Activated CD8-positive, alpha-beta memory T cell treated with anti-CD3 and anti-CD28 coated beads for 1 hour (primary cell): ENCODE measurements around the gene NHP2.

Experiments
- DNase-seq, 2 donors: peaks; one replicate each; pipeline ENCODE4 v3.0.0-alpha.2; 2020; ENCODE audit warnings: low read depth in 1 of 2; ENCODE audit errors: extremely low read depth in 1 of 2

Gene NHP2

GRCh38 chr5:178115814-178116142 lies 37.9 kb downstream of the NHP2 start:
- no peak for DNase-seq

- no peak for DNase-seq
These were observed 38.4 kb downstream of the NHP2 start for GRCh38 chr5:178115136-178115813.

GRCh38 chr5:178114325-178115135 lies 39.2 kb downstream of the NHP2 start:
- DNase-seq = peak in 1 of 2 donors; percentile 39

GRCh38 chr5:178113841-178114324 lies 39.8 kb downstream of the NHP2 start:
- DNase-seq = no peak

GRCh38 chr5:178113141-178113787 lies 40.4 kb downstream of the NHP2 start, which contains the start of gene N4BP3:
Gene N4BP3, plus strand, starts transcription at chr5:178113532. Its CDS starts 6,052 bp downstream, at chr5:178119584.
- DNase-seq = peak; percentile 68 to 74

GRCh38 chr5:178112545-178112944 lies 41.1 kb downstream of the NHP2 start:
- DNase-seq = no peak

GRCh38 chr5:178111925-178112324 lies 41.8 kb downstream of the NHP2 start:
- no peak for DNase-seq

- no peak for DNase-seq
These were observed 43.2 kb downstream of the NHP2 start for GRCh38 chr5:178110511-178110910.

GRCh38 chr5:178108966-178109365 lies 44.7 kb downstream of the NHP2 start:
- DNase-seq = no peak

GRCh38 chr5:178108446-178108845 lies 45.2 kb downstream of the NHP2 start:
- no peak for DNase-seq

GRCh38 chr5:178107756-178108310 lies 45.9 kb downstream of the NHP2 start:
- DNase-seq = no peak

- no peak for DNase-seq
These were observed 47.0 kb downstream of the NHP2 start for GRCh38 chr5:178106556-178107239.

- DNase-seq = no peak
These were observed 47.6 kb downstream of the NHP2 start for GRCh38 chr5:178106086-178106485.

- DNase-seq = no peak
These were observed 49.2 kb downstream of the NHP2 start for GRCh38 chr5:178104492-178104891.

- DNase-seq = no peak
These were observed 50.1 kb downstream of the NHP2 start for GRCh38 chr5:178103612-178104011.
